GM19397 (cell line): ENCODE results near the gene COL18A1.

ENCODE experiments used
- ATAC-seq: cut with Tn5 transposase; IDR thresholded peaks from one replicate; pipeline ENCODE4 v1.9.1; 2021; ENCODE audit warnings: mild to moderate bottlenecking, moderate library complexity; ENCODE audit not compliant: unreplicated experiment

Gene COL18A1

DNA sequence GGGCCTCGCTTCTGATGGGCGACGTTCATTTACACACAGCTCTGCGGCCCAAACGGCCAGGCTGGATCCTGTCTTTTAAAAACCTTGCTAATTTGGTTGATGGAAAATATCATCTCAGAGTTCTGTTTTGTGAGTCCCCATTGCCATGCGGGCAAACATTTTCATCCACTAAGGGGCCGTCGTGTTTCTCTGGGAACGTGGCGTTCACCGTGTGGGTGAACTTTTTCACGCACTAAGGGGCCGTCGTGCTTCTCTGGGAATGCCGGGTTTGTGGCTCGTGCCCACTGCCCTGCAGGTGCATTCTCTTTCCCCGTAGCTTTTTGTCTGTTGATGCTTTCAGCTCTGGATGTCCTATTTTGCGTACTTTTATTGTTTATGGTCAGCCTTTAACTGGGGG lies 6.8 kb downstream of the COL18A1 start:
- ATAC-seq, result no peak

DNA sequence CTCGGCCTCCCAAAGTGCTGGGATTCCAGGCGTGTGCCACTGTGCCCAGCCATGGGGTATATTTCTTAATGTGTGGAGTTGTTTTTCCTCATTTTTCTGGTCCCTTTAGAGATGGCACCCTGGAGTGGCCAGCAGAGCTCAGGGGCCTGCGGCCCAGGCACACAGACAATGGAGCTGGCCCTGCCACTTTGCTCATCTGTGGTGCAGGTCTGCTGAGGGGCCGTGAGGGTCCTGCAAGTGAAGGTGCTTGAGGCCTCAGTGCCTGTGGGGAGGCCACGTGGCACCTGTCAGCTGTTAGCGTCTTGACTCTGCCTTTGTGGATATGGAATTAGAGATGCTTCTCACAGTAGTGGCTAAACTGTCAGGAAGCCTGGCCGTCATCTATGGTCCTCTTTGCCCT lies 7.5 kb downstream of the COL18A1 start:
- no peak for ATAC-seq

GRCh38 chr21:45412909-45413611 lies 8.1 kb downstream of the COL18A1 start:
- ATAC-seq, result no peak

DNA sequence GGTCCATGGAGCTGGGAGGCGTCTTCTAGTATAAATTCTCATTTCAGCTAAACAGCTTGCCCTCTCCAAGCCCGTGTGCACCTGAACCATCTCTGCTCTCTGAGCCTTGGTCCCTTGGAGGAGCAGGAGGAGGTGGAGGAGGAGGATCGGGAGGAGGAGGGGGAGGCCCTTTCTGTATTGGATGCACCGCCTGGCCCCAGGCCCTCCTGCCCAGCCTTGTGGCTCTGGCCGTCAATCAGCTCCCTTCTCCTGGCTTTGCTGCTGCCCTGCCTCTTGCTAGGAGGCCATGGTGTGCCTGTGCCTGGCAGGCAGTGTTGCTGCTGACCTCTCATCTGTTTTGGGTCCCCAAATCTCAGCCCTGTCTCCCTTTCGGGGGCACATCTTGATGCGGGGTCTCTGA lies 9.0 kb downstream of the COL18A1 start:
- ATAC-seq, result no peak

DNA sequence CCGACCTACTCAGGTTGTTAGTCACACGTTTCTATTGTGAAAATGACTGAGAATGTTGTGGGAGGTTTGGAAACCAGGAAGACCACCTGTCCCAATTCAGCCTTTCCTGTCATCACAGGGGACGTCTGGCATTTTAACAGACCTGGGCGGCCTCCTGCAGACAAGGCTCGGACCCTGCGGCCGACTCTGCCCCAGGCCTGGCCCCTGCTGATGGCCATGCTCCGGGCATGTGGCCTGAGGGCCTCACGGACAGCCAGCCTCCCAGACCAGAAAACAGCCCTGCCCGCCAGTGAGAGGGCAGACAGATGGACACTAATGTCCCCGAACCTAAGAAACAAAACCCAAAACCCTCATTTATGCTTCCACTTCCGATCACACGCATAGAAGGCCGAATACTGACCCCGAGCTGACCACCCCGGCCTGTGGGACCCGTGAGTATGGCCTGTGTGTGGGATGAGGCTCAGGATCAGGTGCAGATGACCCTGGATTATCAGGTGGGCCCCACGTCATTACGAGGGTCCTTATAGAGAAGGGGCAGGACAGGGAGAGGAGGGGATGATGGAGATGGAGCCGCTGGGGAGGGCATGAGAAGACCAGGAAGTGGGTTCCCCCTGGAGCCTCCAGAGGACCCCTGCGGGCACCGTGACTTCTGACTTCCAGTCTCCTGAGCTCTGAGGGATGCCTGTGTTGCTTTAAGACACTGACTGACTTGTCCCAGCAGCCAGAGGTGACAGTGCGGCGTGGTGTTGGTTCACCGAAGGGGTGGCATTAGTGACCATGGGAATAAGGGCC lies 9.6 kb downstream of the COL18A1 start:
- ATAC-seq, result no peak

- no peak for ATAC-seq
Observed at GRCh38 chr21:45415188-45415942, 10.4 kb downstream of the COL18A1 start.

GRCh38 chr21:45415943-45416611 lies 11.1 kb downstream of the COL18A1 start:
- ATAC-seq, result no peak

DNA sequence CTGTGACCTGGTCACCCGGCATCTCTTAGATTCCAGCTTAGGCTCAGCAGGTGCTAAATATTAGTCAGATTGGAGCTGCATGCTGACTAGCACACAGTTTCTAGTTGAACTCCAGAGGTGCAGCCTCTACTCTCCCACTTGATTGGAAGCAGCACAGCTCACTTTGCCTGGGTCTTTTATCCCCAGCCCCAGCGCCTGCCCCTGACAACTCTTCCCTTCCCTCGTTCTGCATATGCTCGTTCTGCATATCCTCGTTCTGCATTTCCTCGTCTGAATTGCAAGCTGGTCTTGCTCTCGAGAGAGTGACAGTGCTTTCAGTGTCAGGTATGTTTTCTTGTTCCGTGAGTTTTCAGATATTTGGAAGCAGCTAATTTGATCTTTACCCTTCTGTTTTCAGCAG lies 11.7 kb downstream of the COL18A1 start:
- no peak for ATAC-seq

DNA sequence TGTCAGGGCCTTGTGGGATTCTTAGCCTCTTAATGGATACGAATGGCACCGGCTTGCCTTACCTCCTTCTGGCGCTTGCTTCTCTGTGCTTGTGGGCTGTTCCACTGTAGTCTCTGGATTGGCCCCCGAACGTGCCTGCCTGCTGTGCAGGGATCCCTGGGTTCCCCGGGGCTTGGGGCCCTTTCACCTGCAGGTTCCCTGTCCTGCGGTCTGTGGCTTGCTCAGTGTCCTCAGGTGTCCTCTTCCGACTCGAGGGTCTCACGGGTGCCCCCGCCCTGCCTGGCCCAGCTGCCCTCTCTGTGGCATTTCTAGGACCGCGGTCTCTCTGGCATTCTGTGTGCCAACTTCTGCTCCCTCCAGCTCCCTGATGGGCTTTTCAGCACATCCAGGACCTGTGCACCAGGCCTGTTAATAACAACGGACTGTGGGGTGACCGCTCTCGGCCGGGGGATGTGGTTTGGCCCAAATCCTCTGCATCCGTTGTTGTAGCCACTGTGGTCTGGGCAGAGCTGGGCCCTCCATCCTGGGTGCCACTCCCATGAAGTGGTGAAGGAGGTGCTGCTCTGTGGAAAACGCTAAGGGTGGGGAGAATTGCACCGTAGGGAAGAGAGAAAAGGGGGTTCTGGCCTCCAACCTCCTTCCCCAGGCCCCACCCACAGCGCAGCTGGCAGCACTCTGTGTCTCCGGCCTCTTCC lies 12.4 kb downstream of the COL18A1 start:
- no peak for ATAC-seq

DNA sequence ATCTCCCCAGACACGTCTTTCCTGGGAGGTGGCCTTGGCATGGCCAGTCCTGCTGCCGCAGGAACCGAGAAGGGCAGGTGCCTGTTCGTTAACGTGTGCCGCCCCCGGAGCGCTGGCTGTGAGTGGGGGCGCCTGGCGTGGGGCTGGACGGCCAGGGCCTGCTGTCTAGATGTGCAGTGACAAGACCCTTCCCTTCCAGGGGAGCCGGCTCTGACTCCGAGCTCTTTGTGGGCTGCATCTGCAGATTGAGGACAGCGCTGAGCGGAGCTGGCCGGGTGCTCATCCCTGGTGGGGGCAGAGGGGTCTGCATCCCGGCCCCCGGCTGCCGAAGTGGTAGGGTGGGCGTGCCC lies 13.0 kb downstream of the COL18A1 start:
- no peak for ATAC-seq

DNA sequence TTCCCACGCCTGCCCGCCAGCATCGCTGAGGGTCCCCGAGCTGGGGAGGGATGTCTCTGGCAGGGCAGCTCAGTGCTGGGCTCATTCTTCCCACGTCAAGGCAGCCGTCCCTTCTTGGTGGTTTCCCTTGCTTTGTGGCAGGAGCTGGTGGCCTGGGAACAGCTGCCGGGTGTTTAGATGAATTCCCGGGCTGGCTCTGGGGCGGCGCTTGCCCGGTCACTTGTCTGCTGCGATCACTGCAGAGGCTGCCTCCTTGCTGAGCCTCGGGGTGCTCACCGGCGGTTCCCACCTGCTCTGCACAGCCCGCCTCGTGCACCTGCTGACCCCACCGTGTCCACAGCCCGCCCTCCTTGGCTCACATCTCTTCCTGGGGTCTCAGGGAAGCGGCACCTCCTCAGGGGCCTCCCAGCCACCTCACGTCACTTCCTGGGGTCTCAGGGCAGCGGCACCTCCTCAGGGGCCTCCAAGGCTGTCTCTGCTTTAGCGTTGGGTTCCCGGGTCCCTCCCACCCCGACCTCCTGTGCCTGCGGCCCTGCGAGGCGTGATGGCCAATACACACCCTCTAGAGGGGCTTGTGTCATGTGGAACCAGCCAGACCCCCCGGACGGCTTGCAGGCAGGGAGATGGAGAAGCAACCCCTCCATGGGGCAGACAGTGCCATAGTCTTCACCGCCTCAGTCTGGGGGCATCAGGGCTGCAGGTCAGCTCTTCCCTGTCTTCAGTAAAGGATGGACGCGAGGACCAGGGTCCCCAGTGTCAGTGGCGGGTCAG lies 13.5 kb downstream of the COL18A1 start:
- ATAC-seq, result no peak

GRCh38 chr21:45419162-45419561 lies 14.2 kb downstream of the COL18A1 start:
- no peak for ATAC-seq

DNA sequence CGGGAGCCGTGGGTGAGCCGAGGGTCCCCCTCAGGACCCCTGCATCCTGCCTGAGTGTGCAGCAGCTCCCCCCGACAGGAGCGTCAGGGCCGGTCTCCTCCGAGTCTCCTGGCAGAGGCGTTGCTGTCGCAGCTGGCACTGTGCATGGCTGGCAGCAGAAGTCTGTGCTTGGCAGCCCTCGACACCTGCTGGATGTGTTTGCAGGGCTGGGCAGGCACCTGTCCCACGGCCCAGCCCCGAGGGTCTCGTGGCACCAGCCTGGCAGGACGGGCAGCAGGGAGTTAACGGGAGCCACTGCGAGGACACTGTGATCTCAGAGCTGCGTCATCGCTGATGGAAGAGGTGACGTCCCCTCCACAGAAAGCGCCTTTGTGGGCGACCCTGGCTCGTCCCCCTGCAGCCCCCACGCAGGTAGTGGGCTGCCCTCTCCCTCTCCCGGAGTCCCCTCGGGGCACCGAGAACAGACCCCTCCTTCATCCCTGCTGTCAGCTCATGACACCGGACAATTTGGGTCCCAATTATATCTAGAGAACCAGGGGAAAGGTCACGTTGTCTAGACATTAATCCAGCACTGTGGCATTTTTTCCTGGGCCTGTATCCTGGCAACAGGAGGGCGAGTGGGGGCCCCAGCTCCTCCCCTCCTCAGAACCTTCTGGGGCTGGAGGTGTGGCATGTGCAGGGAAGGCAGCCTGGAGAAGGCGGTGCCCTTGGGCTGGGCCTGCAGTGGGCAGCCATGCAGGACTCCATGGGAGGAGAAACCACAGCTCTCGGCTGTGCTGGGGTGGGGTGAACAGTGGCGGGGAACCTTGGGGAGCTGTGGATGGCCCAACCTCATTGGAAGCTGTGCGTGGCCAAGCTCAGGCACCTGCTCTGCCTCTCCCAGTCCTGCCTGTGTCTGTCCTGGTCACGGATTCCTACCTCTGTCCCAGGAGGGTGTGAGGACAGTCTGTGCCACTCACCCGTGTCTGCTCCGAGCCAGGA lies 15.4 kb downstream of the COL18A1 start:
- no peak for ATAC-seq

GRCh38 chr21:45421071-45421845 lies 16.3 kb downstream of the COL18A1 start:
- no peak for ATAC-seq

DNA sequence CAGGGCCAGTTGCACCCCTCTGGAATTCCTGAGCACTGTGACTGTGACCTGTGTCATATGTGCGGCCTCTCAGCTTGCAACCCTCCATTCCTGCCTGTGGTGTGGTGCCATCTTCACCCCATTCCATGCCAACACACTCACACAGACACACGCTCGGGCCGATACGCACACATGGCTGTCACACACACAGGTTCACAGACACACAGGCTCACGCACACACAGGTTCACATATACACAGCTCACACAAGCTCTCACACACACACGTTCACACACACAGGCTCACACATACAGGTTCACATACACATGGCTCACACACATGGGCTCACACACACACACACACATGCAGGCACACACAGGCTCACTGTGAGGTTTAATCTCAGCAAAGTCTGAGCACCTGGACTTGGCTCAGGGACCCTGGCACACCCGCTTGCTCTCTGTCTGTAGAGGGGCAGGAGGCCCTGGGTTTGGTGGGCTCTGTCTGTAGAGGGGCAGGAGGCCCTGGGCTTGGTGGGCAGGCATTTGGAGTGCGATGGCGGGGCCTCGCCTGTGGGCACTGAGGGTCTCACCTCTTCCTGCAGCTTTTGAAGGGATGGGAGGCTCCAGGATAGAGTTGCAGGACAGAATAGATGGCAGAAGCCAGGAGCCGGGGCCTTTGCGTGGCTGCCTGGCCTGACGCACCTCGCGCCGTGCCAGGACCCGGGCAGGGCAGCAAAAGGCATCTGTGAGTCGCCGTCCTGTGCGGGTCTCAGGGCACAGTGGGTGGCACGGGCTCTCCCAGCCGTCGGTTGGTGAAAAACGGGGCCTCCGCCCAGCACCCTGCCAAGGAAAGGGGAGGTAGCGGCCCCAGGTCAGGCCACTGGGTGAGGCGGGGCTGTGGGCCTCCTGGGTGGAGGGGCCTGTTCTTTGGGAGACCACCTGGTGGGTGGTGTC lies 17.1 kb downstream of the COL18A1 start:
- no peak for ATAC-seq

DNA sequence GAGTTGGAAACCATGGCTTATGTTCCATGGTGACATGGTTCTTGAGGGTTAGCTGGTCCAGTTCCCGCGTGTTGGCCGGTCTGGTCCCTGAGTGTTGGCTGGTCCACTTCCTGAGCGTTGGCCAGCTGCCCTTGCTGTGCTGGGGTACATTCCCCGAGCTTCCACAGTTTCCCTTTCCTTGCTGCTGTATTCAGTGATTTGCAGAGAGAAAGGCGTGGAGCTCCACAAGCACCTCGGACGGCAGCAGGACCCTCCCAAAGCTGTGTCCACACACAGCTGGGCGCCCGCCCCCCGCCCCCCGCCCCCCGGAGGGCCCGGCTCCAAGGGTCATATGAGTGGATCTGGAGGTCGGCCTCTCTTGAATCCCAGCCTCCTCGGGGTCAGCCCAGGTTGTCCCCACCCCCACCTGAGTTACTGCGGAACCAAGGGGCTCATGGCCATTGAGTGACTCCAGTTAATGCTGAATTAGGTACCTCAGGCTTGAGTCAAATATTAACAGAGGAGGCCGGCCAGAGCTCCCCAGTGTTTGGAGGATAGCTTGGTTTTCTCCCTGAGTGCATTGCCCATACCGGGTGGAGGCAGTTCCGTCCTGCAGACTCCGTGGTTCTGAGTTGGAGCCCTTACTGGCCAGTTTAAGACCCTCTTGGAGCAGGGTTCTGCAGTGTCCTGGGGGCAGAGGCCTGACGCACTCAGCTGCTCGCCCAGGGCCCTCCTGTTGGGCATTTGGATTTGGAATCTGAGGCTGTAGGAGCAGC lies 18.4 kb downstream of the COL18A1 start:
- ATAC-seq, result no peak
